Spleen (tissue), 3 donors: Measurements from ENCODE around the gene NR3C2.

Experiments used
- POLR2A ChIP-seq, 3 donors: fragments of 450-650 bp; IDR thresholded peaks; one replicate each; pipeline ENCODE4 v1.5.1; 2017; ENCODE audit warnings: antibody characterized with exemption in 3 of 3, mild to moderate bottlenecking in 1 of 3
- POLR2AphosphoS5 ChIP-seq, 3 donors: sonication (generic); formaldehyde crosslinking; IDR thresholded peaks; one replicate each; pipeline ENCODE4 v1.5.1; 2017; ENCODE audit warnings: antibody characterized with exemption in 3 of 3

DNA sequence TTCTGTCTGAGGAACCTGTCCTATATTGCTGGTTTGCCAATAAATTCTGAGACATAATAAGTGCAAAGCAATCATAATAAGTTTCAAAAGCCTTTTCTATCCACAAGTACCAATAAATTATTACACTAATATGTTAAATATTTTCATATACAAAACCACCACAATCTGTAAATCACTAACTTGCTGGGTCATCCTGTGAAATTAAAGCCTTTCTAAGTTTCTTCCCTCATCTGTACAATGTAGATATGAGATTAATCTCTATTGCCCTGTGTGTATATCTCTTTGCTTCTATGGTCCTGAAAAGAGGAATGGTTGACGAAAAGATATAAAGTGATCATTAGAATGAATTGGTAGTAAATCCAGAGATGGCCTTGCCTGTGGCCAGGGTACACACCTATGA lies 231.6 kb downstream of the NR3C2 start:
- TF ChIP-seq POLR2A (IDR thresholded peaks at IDR 0.05) = no peak
- no peak for TF ChIP-seq POLR2AphosphoS5 (IDR thresholded peaks at IDR 0.05)
